KMS-11 (cell line): ENCODE measurements around the gene ITPR2.

Source experiments
- H2AFZ ChIP-seq: fragments of 200-600 bp; sonication (generic); 2 replicates; pipeline ENCODE4 v1.6.1; 2016; ENCODE audit warnings: antibody characterized with exemption, mixed run types, low read depth
- H3K27ac ChIP-seq: fragments of 200-600 bp; sonication (generic); 2 replicates; pipeline ENCODE4 v1.6.1; 2016; ENCODE audit warnings: mild to moderate bottlenecking, mixed run types
- H3K27me3 ChIP-seq: fragments of 200-600 bp; sonication (generic); 2 replicates; pipeline ENCODE4 v1.6.1; 2017; ENCODE audit warnings: mild to moderate bottlenecking, low read depth, mixed run types, moderate library complexity; ENCODE audit not compliant: insufficient read depth
- H3K36me3 ChIP-seq: fragments of 200-600 bp; sonication (generic); 2 replicates; pipeline ENCODE4 v1.6.1; 2017; ENCODE audit warnings: mild to moderate bottlenecking, mixed run types; ENCODE audit not compliant: insufficient read depth
- H3K4me1 ChIP-seq: fragments of 200-600 bp; sonication (generic); 2 replicates; pipeline ENCODE4 v1.6.1; 2016; ENCODE audit warnings: mild to moderate bottlenecking, low read depth, mixed run types; ENCODE audit not compliant: poor library complexity, severe bottlenecking
- H3K4me2 ChIP-seq: fragments of 200-600 bp; sonication (generic); 2 replicates; pipeline ENCODE4 v1.7.0; 2016; ENCODE audit warnings: mild to moderate bottlenecking, mixed run types
- H3K4me3 ChIP-seq: fragments of 200-600 bp; sonication (generic); IDR thresholded peaks from 2 replicates; pipeline ENCODE4 v1.6.1; 2017; ENCODE audit warnings: low read depth, low read length, mixed read lengths; ENCODE audit not compliant: insufficient read depth
- H3K79me2 ChIP-seq: fragments of 200-600 bp; sonication (generic); 2 replicates; pipeline ENCODE4 v1.6.1; 2016; ENCODE audit warnings: low read depth, mixed run types; ENCODE audit not compliant: insufficient read depth
- H3K9ac ChIP-seq: fragments of 200-600 bp; sonication (generic); 2 replicates; pipeline ENCODE4 v1.6.1; 2016; ENCODE audit warnings: mild to moderate bottlenecking, mixed run types
- H4K20me1 ChIP-seq: fragments of 200-600 bp; sonication (generic); 2 replicates; pipeline ENCODE4 v1.6.1; 2016; ENCODE audit warnings: mild to moderate bottlenecking, mixed run types; ENCODE audit not compliant: insufficient read depth
- TF ChIP-seq, protein P1 (sequence below): fragments of 200-600 bp; sonication (generic); conservative IDR thresholded peaks from 2 replicates; pipeline ENCODE4 v1.6.1; 2017; ENCODE audit warnings: low read depth, mild to moderate bottlenecking, antibody characterized with exemption, low read length, moderate library complexity, mixed read lengths

Gene ITPR2

DNA sequence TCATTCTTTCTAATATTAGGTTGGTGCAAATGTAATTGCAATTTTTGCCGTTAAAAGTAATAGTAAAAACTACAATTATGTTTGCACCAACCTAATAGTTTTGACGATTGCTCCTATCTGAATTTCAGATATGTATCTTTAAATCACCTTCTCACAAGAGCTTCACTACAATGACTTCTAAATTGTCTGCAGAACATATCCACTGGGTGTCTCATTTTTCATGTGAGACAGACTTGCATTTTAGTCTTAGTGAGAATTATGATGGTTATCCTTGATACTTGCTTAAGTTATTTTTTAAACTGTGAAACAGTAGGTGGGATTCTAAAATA lies 84.6 kb downstream of the ITPR2 start:
- Histone ChIP-seq H2AFZ (no peak overlapping the region), H3K36me3 (no peaks in the 10 kb centered on the region), H3K79me2 (no peaks in the 10 kb centered on the region), H3K27me3 (no peaks in the 10 kb centered on the region), H3K4me2 (no peak overlapping the region), H3K9ac (no peak overlapping the region), H3K4me1 (peaks cover 9% of the 10 kb centered on the region), H3K4me3 (no peak overlapping the region), H4K20me1 (no peaks in the 10 kb centered on the region), H3K27ac (no peak overlapping the region)
- TF ChIP-seq, protein P1, sequence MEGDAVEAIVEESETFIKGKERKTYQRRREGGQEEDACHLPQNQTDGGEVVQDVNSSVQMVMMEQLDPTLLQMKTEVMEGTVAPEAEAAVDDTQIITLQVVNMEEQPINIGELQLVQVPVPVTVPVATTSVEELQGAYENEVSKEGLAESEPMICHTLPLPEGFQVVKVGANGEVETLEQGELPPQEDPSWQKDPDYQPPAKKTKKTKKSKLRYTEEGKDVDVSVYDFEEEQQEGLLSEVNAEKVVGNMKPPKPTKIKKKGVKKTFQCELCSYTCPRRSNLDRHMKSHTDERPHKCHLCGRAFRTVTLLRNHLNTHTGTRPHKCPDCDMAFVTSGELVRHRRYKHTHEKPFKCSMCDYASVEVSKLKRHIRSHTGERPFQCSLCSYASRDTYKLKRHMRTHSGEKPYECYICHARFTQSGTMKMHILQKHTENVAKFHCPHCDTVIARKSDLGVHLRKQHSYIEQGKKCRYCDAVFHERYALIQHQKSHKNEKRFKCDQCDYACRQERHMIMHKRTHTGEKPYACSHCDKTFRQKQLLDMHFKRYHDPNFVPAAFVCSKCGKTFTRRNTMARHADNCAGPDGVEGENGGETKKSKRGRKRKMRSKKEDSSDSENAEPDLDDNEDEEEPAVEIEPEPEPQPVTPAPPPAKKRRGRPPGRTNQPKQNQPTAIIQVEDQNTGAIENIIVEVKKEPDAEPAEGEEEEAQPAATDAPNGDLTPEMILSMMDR, result no peak

DNA sequence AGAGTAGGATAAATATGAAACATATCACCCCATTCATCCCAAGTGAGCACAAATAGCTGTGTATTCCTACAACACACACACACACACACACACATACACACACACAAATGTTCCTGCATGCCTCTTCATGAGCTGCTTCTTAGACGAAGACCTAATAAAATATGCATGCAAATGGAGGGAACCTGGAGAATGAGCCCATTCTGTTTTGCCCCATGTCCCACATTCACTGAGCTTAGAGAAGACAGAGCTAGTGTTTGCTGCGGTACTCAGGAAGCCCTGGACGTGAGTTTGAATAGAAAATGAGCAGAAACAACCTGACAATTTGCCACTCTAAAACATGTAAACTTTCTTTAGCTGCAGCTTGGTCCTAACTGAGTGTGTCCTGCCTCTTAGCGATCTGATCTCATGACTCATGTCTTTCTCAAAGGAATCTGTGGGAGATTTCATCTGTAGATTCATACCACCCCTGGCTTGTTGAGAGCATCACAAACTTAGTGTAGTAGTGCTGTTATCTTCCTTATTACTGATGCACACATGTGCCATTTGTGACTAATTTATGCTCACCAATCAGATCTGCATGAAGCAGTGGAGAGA lies 86.8 kb downstream of the ITPR2 start:
- H3K36me3 ChIP-seq, result no peaks in the 10 kb centered on the region
- H3K27ac ChIP-seq, result no peak overlapping the region
- H3K27me3 ChIP-seq, result no peaks in the 10 kb centered on the region
- no peaks in the 10 kb centered on the region for H3K79me2 ChIP-seq
- H3K9ac ChIP-seq, result no peak overlapping the region
- H4K20me1 ChIP-seq, result no peaks in the 10 kb centered on the region
- no peak overlapping the region for H3K4me2 ChIP-seq
- TF ChIP-seq, protein P1, result no peak
- no peak overlapping the region for H3K4me3 ChIP-seq
- H3K4me1 ChIP-seq, result peaks cover 9% of the 10 kb centered on the region
- no peak overlapping the region for H2AFZ ChIP-seq

DNA sequence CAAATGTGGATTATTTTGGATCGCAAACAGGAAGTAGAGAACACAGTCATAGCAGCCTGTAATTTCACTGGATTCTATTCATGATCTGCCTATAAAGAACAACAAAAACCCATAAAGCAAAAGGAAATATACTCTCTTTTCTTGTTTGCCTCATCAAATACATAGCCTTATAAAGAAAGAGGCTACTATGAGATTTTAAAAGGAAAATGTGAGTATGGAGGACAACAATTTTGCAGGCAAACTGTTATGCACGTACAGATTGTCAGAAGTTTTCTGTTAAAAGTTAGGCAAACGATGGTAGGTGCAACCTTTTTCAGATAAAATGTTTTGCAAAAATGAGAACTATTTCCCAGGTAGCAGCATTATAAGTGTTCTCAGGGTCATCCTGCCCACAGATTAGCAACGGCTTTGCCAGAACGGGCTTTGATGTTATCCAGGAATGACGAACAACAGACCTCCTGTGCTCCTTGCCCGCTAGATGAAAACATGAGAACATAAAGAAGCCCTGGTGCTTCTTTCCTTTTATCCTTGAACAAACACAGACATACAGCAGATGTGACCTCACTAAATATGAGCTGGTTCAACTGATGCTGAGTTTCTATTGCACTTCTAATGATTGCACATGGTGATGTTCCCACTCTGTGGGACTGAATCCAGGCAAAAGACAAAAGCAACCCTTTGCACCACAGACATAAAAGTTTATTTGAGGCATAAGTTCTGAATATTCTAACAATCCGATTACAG lies 88.1 kb downstream of the ITPR2 start:
- no peak overlapping the region for H3K9ac ChIP-seq
- H3K4me2 ChIP-seq, result no peak overlapping the region
- no peak overlapping the region for H3K27ac ChIP-seq
- H3K36me3 ChIP-seq, result no peaks in the 10 kb centered on the region
- no peaks in the 10 kb centered on the region for H3K27me3 ChIP-seq
- H3K4me3 ChIP-seq, result no peak overlapping the region
- TF ChIP-seq, protein P1, result no peak
- peaks cover 3% of the 10 kb centered on the region for H3K4me1 ChIP-seq
- no peaks in the 10 kb centered on the region for H3K79me2 ChIP-seq
- no peak overlapping the region for H2AFZ ChIP-seq
- no peaks in the 10 kb centered on the region for H4K20me1 ChIP-seq

DNA sequence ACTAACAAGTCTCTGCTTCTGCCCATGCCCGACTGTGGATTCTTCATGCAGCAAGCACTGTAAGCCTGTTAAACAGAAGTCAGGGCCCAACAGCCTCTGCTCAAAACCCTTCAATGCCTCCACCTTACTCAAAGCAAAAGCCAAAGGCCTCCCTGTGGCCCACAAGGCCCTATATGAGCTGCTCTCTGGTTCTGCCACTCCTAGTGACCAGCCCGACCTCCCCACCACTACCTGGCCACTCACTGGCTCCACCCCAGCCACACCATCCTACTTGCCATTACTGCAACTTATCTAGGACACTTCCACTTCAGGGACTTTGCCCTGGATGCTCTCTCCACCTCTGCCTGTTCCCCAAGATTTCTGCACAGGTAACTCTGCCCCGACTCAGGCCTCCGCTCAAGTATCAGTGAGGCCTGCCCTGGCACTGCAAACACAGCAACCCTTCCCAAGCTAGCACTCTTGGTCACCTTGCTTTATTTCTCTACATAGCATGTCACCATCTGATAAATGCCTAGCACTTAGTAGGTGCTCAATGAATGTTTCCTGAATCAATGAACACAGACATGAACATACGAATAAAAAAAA lies 88.9 kb downstream of the ITPR2 start:
- H3K4me2 ChIP-seq, result no peak overlapping the region
- no peaks in the 10 kb centered on the region for H3K36me3 ChIP-seq
- H3K27me3 ChIP-seq, result no peaks in the 10 kb centered on the region
- TF ChIP-seq, protein P1, result no peak
- H3K4me1 ChIP-seq, result no peaks in the 10 kb centered on the region
- H3K27ac ChIP-seq, result no peak overlapping the region
- H2AFZ ChIP-seq, result no peak overlapping the region
- H4K20me1 ChIP-seq, result no peaks in the 10 kb centered on the region
- no peaks in the 10 kb centered on the region for H3K79me2 ChIP-seq
- H3K4me3 ChIP-seq, result no peak overlapping the region
- H3K9ac ChIP-seq, result no peak overlapping the region
